GM23338 (cell line): Measurements from ENCODE around the gene CXCR1. TPM values are rescaled to one million over a fixed set of nuclear protein-coding genes. Genes with fewer than 3 reads are reported as not detected.

Experiments
- ATAC-seq: fragments of 200-7000 bp; cut with Tn5 transposase; 3 replicates; pipeline ENCODE4 v1.9.1; 2020
- DNase-seq: peaks from one replicate; pipeline ENCODE4 v3.0.0-alpha.2; 2015; ENCODE audit warnings: low spot score
- H2AFZ ChIP-seq: fragments of 200-600 bp; sonication (generic); 2 replicates; pipeline ENCODE4 v1.8.0; 2016; ENCODE audit warnings: antibody characterized with exemption, mild to moderate bottlenecking, moderate library complexity
- H3F3A ChIP-seq: fragments of 200-600 bp; sonication (generic); replicated peaks from 2 replicates; pipeline ENCODE4 v1.8.0; 2017; ENCODE audit warnings: antibody characterized with exemption, mixed run types, low read depth
- H3K27ac ChIP-seq: fragments of 200-600 bp; sonication (generic); 2 replicates; pipeline ENCODE4 v1.6.1; 2016; ENCODE audit warnings: low read depth
- H3K27me3 ChIP-seq: fragments of 200-600 bp; sonication (generic); 2 replicates; pipeline ENCODE4 v1.8.0; 2016; ENCODE audit warnings: mild to moderate bottlenecking, mixed run types, moderate library complexity; ENCODE audit not compliant: insufficient read depth
- H3K36me3 ChIP-seq: fragments of 200-600 bp; sonication (generic); 2 replicates; pipeline ENCODE4 v1.8.0; 2016; ENCODE audit warnings: mild to moderate bottlenecking; ENCODE audit not compliant: insufficient read depth
- H3K4me1 ChIP-seq: fragments of 200-600 bp; sonication (generic); 2 replicates; pipeline ENCODE4 v1.8.0; 2016; ENCODE audit warnings: mild to moderate bottlenecking, moderate library complexity; ENCODE audit not compliant: insufficient read depth
- H3K4me2 ChIP-seq: fragments of 200-600 bp; sonication (generic); 2 replicates; pipeline ENCODE4 v1.7.1; 2017; ENCODE audit warnings: mixed run types
- H3K4me3 ChIP-seq: fragments of 200-600 bp; sonication (generic); 2 replicates; pipeline ENCODE4 v1.6.1; 2016; ENCODE audit warnings: mixed run types
- H3K79me2 ChIP-seq: fragments of 200-600 bp; sonication (generic); replicated peaks from 2 replicates; pipeline ENCODE4 v1.8.0; 2017; ENCODE audit warnings: mild to moderate bottlenecking; ENCODE audit not compliant: insufficient read depth
- H3K9me2 ChIP-seq: fragments of 200-600 bp; sonication (generic); 2 replicates; pipeline ENCODE4 v1.8.0; 2017; ENCODE audit not compliant: insufficient read depth
- H4K20me1 ChIP-seq: fragments of 200-600 bp; sonication (generic); replicated peaks from 2 replicates; pipeline ENCODE4 v1.8.0; 2017; ENCODE audit warnings: mild to moderate bottlenecking; ENCODE audit not compliant: insufficient read depth
- H3K27ac Mint-ChIP-seq: 2 replicates; pipeline ENCODE4 v1.8.0; 2020; ENCODE audit warnings: inconsistent platforms, mild to moderate bottlenecking, moderate library complexity, mixed read lengths
- H3K27me3 Mint-ChIP-seq: 3 replicates; pipeline ENCODE4 v1.8.0; 2022; ENCODE audit warnings: low read depth, mild to moderate bottlenecking, moderate library complexity, mixed read lengths, inconsistent platforms; ENCODE audit not compliant: insufficient read depth, poor library complexity
- H3K36me3 Mint-ChIP-seq: 3 replicates; pipeline ENCODE4 v1.8.0; 2021; ENCODE audit warnings: low read depth, mild to moderate bottlenecking, inconsistent platforms, moderate library complexity, mixed read lengths
- H3K4me1 Mint-ChIP-seq: 3 replicates; pipeline ENCODE4 v1.8.0; 2020; ENCODE audit warnings: mild to moderate bottlenecking, inconsistent platforms, mixed read lengths
- H3K4me3 Mint-ChIP-seq: 3 replicates; pipeline ENCODE4 v1.8.0; 2021; ENCODE audit warnings: moderate library complexity, mild to moderate bottlenecking, inconsistent platforms, mixed read lengths
- H3K9me3 Mint-ChIP-seq: 3 replicates; pipeline ENCODE4 v1.8.0; 2020; ENCODE audit warnings: moderate library complexity, mild to moderate bottlenecking, inconsistent platforms, mixed read lengths
- CREB1 ChIP-seq: fragments of 250-450 bp; sonication (Bioruptor Pico); IDR thresholded peaks from 2 replicates; pipeline ENCODE4 v1.5.0; 2020; ENCODE audit warnings: low read depth, mild to moderate bottlenecking, moderate library complexity
- EZH2 ChIP-seq: fragments of 200-600 bp; sonication (generic); IDR thresholded peaks from one replicate; pipeline ENCODE4 v1.8.0; 2017; ENCODE audit warnings: antibody characterized with exemption, mild to moderate bottlenecking, low read depth; ENCODE audit not compliant: unreplicated experiment
- EZH2phosphoT487 ChIP-seq: fragments of 200-600 bp; sonication (generic); IDR thresholded peaks from one replicate; pipeline ENCODE4 v1.8.1; 2018; ENCODE audit warnings: antibody characterized with exemption; ENCODE audit not compliant: unreplicated experiment
- JUNB ChIP-seq: IDR thresholded peaks from one replicate; pipeline ENCODE4 v1.6.1; 2016; ENCODE audit warnings: antibody characterized with exemption; ENCODE audit not compliant: unreplicated experiment
- NANOG ChIP-seq: IDR thresholded peaks from 2 replicates; pipeline ENCODE4 v1.6.1; 2016; ENCODE audit warnings: antibody characterized with exemption, borderline replicate concordance
- POLR2AphosphoS5 ChIP-seq: IDR thresholded peaks from 2 replicates; pipeline ENCODE4 v1.6.1; 2016; ENCODE audit warnings: antibody characterized with exemption, low read depth
- STAT1 ChIP-seq: IDR thresholded peaks from one replicate; pipeline ENCODE4 v1.6.1; 2016; ENCODE audit warnings: antibody characterized with exemption; ENCODE audit not compliant: unreplicated experiment
- ZNF114 ChIP-seq: fragments of 250-450 bp; sonication (Bioruptor Pico); IDR thresholded peaks from 2 replicates; pipeline ENCODE4 v1.5.0; 2020; ENCODE audit warnings: mild to moderate bottlenecking, moderate library complexity
- ZNF331 ChIP-seq: fragments of 250-450 bp; sonication (Bioruptor Pico); IDR thresholded peaks from 2 replicates; pipeline ENCODE4 v1.5.0; 2020; ENCODE audit warnings: low read depth, mild to moderate bottlenecking, moderate library complexity
- polyA plus RNA-seq: library from polyadenylated mRNA; unstranded; fragments of >200 nt; fragmentation: Nextera tagmentation; extraction: Ambion mirVana; gene quantifications from 2 replicates; pipeline ENCODE4 v1.2.1, GENCODE V29; 2016
- total RNA-seq: library from RNA; depleted of rRNA; stranded (reverse); fragments of >200 nt; shearing (Covaris generic); gene quantifications from 2 replicates; pipeline ENCODE4 v1.2.3, GENCODE V29; 2014
- TF ChIP-seq, protein P1 (sequence below), 2 experiments: fragments of 200-600 bp in 1 of 2; sonication (generic) in 1 of 2; conservative IDR thresholded peaks; 2 replicates each; pipeline versions ENCODE4 v1.5.1 to v1.6.1; 2016 to 2017; ENCODE audit warnings: antibody characterized with exemption in 2 of 2, low read depth in 2 of 2, mild to moderate bottlenecking in 2 of 2, moderate library complexity in 1 of 2
- TF ChIP-seq, protein P2 (sequence below): IDR thresholded peaks from 2 replicates; pipeline ENCODE4 v1.6.1; 2016; ENCODE audit warnings: antibody characterized with exemption
- TF ChIP-seq, protein P3 (sequence below): IDR thresholded peaks from one replicate; pipeline ENCODE4 v1.6.1; 2018; ENCODE audit warnings: antibody characterized with exemption; ENCODE audit not compliant: unreplicated experiment

The CXCR1 gene
- total and polyA plus RNA-seq, 2 experiments from 2014 or later, result not detected

- TF ChIP-seq ZNF331 (CRISPR knock-in tag), result no peak
- no peak for TF ChIP-seq EZH2phosphoT487
- TF ChIP-seq, protein P1, sequence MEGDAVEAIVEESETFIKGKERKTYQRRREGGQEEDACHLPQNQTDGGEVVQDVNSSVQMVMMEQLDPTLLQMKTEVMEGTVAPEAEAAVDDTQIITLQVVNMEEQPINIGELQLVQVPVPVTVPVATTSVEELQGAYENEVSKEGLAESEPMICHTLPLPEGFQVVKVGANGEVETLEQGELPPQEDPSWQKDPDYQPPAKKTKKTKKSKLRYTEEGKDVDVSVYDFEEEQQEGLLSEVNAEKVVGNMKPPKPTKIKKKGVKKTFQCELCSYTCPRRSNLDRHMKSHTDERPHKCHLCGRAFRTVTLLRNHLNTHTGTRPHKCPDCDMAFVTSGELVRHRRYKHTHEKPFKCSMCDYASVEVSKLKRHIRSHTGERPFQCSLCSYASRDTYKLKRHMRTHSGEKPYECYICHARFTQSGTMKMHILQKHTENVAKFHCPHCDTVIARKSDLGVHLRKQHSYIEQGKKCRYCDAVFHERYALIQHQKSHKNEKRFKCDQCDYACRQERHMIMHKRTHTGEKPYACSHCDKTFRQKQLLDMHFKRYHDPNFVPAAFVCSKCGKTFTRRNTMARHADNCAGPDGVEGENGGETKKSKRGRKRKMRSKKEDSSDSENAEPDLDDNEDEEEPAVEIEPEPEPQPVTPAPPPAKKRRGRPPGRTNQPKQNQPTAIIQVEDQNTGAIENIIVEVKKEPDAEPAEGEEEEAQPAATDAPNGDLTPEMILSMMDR (conservative IDR thresholded peaks at IDR 0.05; ENCODE audit: low read depth in 2 of 2), result no peak
- no peak for TF ChIP-seq EZH2
Observed at GRCh38 chr2:218137514-218137913, 29.2 kb downstream of the CXCR1 start (continued).

GRCh38 chr2:218130822-218131221 is 35.9 kb downstream of the CXCR1 start:
- Histone ChIP-seq H3K27ac (no peak overlapping the region), H4K20me1 (no peaks in the 10 kb centered on the region), H3K9me2 (peaks cover 8% of the 10 kb centered on the region), H3F3A (no peaks in the 10 kb centered on the region; the same call in 1 of the 2 replicates), H2AFZ (no peak overlapping the region), H3K4me3 (no peak overlapping the region), H3K36me3 (no peaks in the 10 kb centered on the region), H3K4me1 (peaks cover 10% of the 10 kb centered on the region; the same call in 1 of the 2 replicates), H3K79me2 (no peaks in the 10 kb centered on the region), H3K27me3 (no peaks in the 10 kb centered on the region), H3K4me2 (no peak overlapping the region)
- Mint-ChIP-seq H3K27ac (no peak overlapping the region; the same call in 1 of the 2 replicates), H3K27me3 (peaks cover 5% of the 10 kb centered on the region), H3K9me3 (no peaks in the 10 kb centered on the region), H3K4me3 (no peak overlapping the region; the same call in 2 of the 3 replicates), H3K4me1 (peaks cover 4% of the 10 kb centered on the region), H3K36me3 (no peaks in the 10 kb centered on the region)
- ATAC-seq (no peak), DNase-seq (no peak)
- no peak for TF ChIP-seq NANOG
- no peak for TF ChIP-seq POLR2AphosphoS5
- TF ChIP-seq, protein P2, sequence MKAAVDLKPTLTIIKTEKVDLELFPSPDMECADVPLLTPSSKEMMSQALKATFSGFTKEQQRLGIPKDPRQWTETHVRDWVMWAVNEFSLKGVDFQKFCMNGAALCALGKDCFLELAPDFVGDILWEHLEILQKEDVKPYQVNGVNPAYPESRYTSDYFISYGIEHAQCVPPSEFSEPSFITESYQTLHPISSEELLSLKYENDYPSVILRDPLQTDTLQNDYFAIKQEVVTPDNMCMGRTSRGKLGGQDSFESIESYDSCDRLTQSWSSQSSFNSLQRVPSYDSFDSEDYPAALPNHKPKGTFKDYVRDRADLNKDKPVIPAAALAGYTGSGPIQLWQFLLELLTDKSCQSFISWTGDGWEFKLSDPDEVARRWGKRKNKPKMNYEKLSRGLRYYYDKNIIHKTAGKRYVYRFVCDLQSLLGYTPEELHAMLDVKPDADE, result no peak
- TF ChIP-seq EZH2phosphoT487, result no peak
- TF ChIP-seq, protein P3, sequence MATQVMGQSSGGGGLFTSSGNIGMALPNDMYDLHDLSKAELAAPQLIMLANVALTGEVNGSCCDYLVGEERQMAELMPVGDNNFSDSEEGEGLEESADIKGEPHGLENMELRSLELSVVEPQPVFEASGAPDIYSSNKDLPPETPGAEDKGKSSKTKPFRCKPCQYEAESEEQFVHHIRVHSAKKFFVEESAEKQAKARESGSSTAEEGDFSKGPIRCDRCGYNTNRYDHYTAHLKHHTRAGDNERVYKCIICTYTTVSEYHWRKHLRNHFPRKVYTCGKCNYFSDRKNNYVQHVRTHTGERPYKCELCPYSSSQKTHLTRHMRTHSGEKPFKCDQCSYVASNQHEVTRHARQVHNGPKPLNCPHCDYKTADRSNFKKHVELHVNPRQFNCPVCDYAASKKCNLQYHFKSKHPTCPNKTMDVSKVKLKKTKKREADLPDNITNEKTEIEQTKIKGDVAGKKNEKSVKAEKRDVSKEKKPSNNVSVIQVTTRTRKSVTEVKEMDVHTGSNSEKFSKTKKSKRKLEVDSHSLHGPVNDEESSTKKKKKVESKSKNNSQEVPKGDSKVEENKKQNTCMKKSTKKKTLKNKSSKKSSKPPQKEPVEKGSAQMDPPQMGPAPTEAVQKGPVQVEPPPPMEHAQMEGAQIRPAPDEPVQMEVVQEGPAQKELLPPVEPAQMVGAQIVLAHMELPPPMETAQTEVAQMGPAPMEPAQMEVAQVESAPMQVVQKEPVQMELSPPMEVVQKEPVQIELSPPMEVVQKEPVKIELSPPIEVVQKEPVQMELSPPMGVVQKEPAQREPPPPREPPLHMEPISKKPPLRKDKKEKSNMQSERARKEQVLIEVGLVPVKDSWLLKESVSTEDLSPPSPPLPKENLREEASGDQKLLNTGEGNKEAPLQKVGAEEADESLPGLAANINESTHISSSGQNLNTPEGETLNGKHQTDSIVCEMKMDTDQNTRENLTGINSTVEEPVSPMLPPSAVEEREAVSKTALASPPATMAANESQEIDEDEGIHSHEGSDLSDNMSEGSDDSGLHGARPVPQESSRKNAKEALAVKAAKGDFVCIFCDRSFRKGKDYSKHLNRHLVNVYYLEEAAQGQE, result no peak
- TF ChIP-seq ZNF114 (CRISPR knock-in tag), result no peak
- TF ChIP-seq, protein P1 (conservative IDR thresholded peaks at IDR 0.05; ENCODE audit: low read depth in 2 of 2), result no peak
- no peak for TF ChIP-seq EZH2
- no peak for TF ChIP-seq JUNB
- TF ChIP-seq STAT1, result no peak
- no peak for TF ChIP-seq CREB1 (CRISPR knock-in tag)
